Measurements from ENCODE around the gene CMSS1. TPM values are rescaled to one million over a fixed set of nuclear protein-coding genes. Genes with fewer than 3 reads are reported as not detected.

Gene CMSS1
- total RNA-seq, 1 experiment from 2014 or later, result 55.8 TPM

- no peak overlapping the region for H3K27ac Mint-ChIP-seq (ENCODE audit: unreplicated experiment)
- H3K36me3 Mint-ChIP-seq (ENCODE audit: insufficient read depth, unreplicated experiment), result no peaks in the 10 kb centered on the region
- H3K9me3 Mint-ChIP-seq (ENCODE audit: low read depth, unreplicated experiment), result no peaks in the 10 kb centered on the region
- no peak for TF ChIP-seq CTCF (IDR thresholded peaks at IDR 0.05; ENCODE audit: unreplicated experiment)
- no peaks in the 10 kb centered on the region for H3K27me3 Mint-ChIP-seq (ENCODE audit: unreplicated experiment)
- intact Hi-C loops (cut with micrococcal nuclease; ENCODE audit: unreplicated experiment), result no loop called here
- no peak overlapping the region for H3K4me3 Mint-ChIP-seq (ENCODE audit: low read depth, unreplicated experiment)
- CTCF ChIA-PET, result interaction anchor here (0.7 kb wide), 1 partner anchor 42 kb away, joined by 3 read pairs; no protein-coding TSS in a partner anchor
- BruUV-seq (replicated peaks), result no TSS peak
- DNase-seq, result no peak
- peaks cover 32% of the 10 kb centered on the region for H3K4me1 Mint-ChIP-seq (ENCODE audit: low read depth, unreplicated experiment)
Observed at GRCh38 chr3:99960123-99960878, 142.6 kb downstream of the CMSS1 start.

- Mint-ChIP-seq H3K36me3 (ENCODE audit: insufficient read depth, unreplicated experiment) (no peaks in the 10 kb centered on the region), H3K27ac (ENCODE audit: unreplicated experiment) (no peak overlapping the region), H3K27me3 (ENCODE audit: unreplicated experiment) (no peaks in the 10 kb centered on the region), H3K4me1 (ENCODE audit: low read depth, unreplicated experiment) (peaks cover 25% of the 10 kb centered on the region), H3K9me3 (ENCODE audit: low read depth, unreplicated experiment) (no peaks in the 10 kb centered on the region), H3K4me3 (ENCODE audit: low read depth, unreplicated experiment) (no peak overlapping the region)
- intact Hi-C loops (cut with micrococcal nuclease; ENCODE audit: unreplicated experiment), result no loop called here
- no TSS peak for BruUV-seq (replicated peaks)
- CTCF ChIA-PET, result interaction anchor here (0.7 kb wide), 1 partner anchor 42 kb away, joined by 3 read pairs; no protein-coding TSS in a partner anchor
- DNase-seq, result no peak
- TF ChIP-seq CTCF (IDR thresholded peaks at IDR 0.05; ENCODE audit: unreplicated experiment), result no peak
Observed at GRCh38 chr3:99960941-99961340, 143.3 kb downstream of the CMSS1 start.

- Mint-ChIP-seq H3K36me3 (ENCODE audit: insufficient read depth, unreplicated experiment) (no peaks in the 10 kb centered on the region), H3K4me3 (ENCODE audit: low read depth, unreplicated experiment) (no peak overlapping the region), H3K9me3 (ENCODE audit: low read depth, unreplicated experiment) (no peaks in the 10 kb centered on the region), H3K27ac (ENCODE audit: unreplicated experiment) (no peak overlapping the region), H3K4me1 (ENCODE audit: low read depth, unreplicated experiment) (peaks cover 15% of the 10 kb centered on the region), H3K27me3 (ENCODE audit: unreplicated experiment) (no peaks in the 10 kb centered on the region)
- DNase-seq, result no peak
- CTCF ChIA-PET, result no interaction called here
- TF ChIP-seq CTCF (IDR thresholded peaks at IDR 0.05; ENCODE audit: unreplicated experiment), result no peak
- no TSS peak for BruUV-seq (replicated peaks)
- intact Hi-C loops (cut with micrococcal nuclease; ENCODE audit: unreplicated experiment), result no loop called here
Observed at GRCh38 chr3:99961756-99962515, 144.3 kb downstream of the CMSS1 start.

GRCh38 chr3:99962703-99963102 lies 145.0 kb downstream of the CMSS1 start:
- BruUV-seq (replicated peaks), result no TSS peak
- TF ChIP-seq CTCF (IDR thresholded peaks at IDR 0.05; ENCODE audit: unreplicated experiment), result no peak
- Mint-ChIP-seq H3K4me1 (ENCODE audit: low read depth, unreplicated experiment) (peaks cover 13% of the 10 kb centered on the region), H3K27ac (ENCODE audit: unreplicated experiment) (no peak overlapping the region), H3K4me3 (ENCODE audit: low read depth, unreplicated experiment) (no peak overlapping the region), H3K27me3 (ENCODE audit: unreplicated experiment) (no peaks in the 10 kb centered on the region), H3K9me3 (ENCODE audit: low read depth, unreplicated experiment) (no peaks in the 10 kb centered on the region), H3K36me3 (ENCODE audit: insufficient read depth, unreplicated experiment) (no peaks in the 10 kb centered on the region)
- CTCF ChIA-PET, result no interaction called here
- no peak for DNase-seq
- intact Hi-C loops (cut with micrococcal nuclease; ENCODE audit: unreplicated experiment), result no loop called here

All from Calu3 (cell line).